H1 (cell line): ENCODE measurements around the gene MLF2. TPM values are rescaled to one million over a fixed set of nuclear protein-coding genes. Genes with fewer than 3 reads are reported as not detected.

Source experiments
- ASH2L ChIP-seq: fragments of 200-600, 300-600 bp; sonication (generic); IDR thresholded peaks from one replicate; pipeline ENCODE4 v1.7.1; 2017; ENCODE audit warnings: low read length
- CHD7 ChIP-seq: fragments of 300-600 bp; sonication (generic); IDR thresholded peaks from 2 replicates; pipeline ENCODE4 v1.7.1; 2012; ENCODE audit warnings: low read length, moderate library complexity, mild to moderate bottlenecking, inconsistent platforms; ENCODE audit not compliant: insufficient replicate concordance
- CTBP2 ChIP-seq: IDR thresholded peaks from 2 replicates; pipeline ENCODE4 v1.7.0; 2011; ENCODE audit warnings: borderline replicate concordance, mild to moderate bottlenecking, moderate library complexity, mixed read lengths, low read length; ENCODE audit not compliant: insufficient read depth, insufficient read length
- E2F6 ChIP-seq: IDR thresholded peaks from 2 replicates; pipeline ENCODE4 v1.6.1; 2012; ENCODE audit warnings: inconsistent platforms
- FOSL1 ChIP-seq: IDR thresholded peaks from 2 replicates; pipeline ENCODE4 v1.6.1; 2011; ENCODE audit warnings: mild to moderate bottlenecking, low read depth, low read length, moderate library complexity; ENCODE audit not compliant: insufficient read depth
- KDM5A ChIP-seq: fragments of 200-600 bp; IDR thresholded peaks from 2 replicates; pipeline ENCODE4 v1.7.1; 2012; ENCODE audit warnings: mild to moderate bottlenecking, low read length, inconsistent platforms, mixed read lengths
- MAX ChIP-seq: IDR thresholded peaks from 2 replicates; pipeline ENCODE4 v1.6.1; 2012; ENCODE audit warnings: inconsistent platforms
- NRF1 ChIP-seq: IDR thresholded peaks from 2 replicates; pipeline ENCODE4 v1.6.1; 2011; ENCODE audit warnings: mild to moderate bottlenecking, low read depth, low read length, improper control_type of control experiment
- RAD21 ChIP-seq, 2 experiments: IDR thresholded peaks in 1 of 2; conservative IDR thresholded peaks in 1 of 2; 2 replicates each; pipeline ENCODE4 v1.6.1; 2011; ENCODE audit warnings: low read depth in 2 of 2, low read length in 2 of 2, improper control_type of control experiment in 1 of 2, inconsistent platforms in 1 of 2, mild to moderate bottlenecking in 1 of 2, moderate library complexity in 1 of 2
- SP2 ChIP-seq: IDR thresholded peaks from 2 replicates; pipeline ENCODE4 v1.6.1; 2012; ENCODE audit warnings: mild to moderate bottlenecking, low read length, inconsistent platforms
- TBP ChIP-seq: IDR thresholded peaks from 2 replicates; pipeline ENCODE4 v1.6.1; 2011; ENCODE audit warnings: low read depth, low read length, improper control_type of control experiment
- polyA plus RNA-seq, 7 experiments: library from polyadenylated mRNA; depleted of rRNA in 3 of 7; stranded (reverse) in 5 of 7; unstranded in 2 of 7; fragments of >200 nt in 5 of 7; fragments of 200-250 nt in 2 of 7; gene quantifications; 1 replicate in 5 of 7; 2 replicates in 1 of 7; 4 replicates in 1 of 7; pipeline versions ENCODE4 v1.2.1 to v1.2.3, GENCODE V29; 2011 to 2013; ENCODE audit warnings: missing spikeins in 2 of 7, mixed read lengths in 2 of 7
- total RNA-seq: library from RNA; stranded (reverse); fragmentation: NEBNext Ultra II Directional; extraction: Animal tissue kit (Norgen Biotek cat#: 25700); gene quantifications from 2 replicates; pipeline ENCODE4 v1.2.1, GENCODE V29; 2021

Gene MLF2
- total and polyA plus RNA-seq, 2 of the 8 experiments (the other 6 are each of a cell fraction or from before 2014, with no cell fraction given): 229 to 401 TPM

- TF ChIP-seq CHD7 (no peak), ASH2L (no peak), KDM5A (no peak), NRF1 (no peak), E2F6 (no peak), SP2 (no peak), CTBP2 (no peak), FOSL1 (no peak), MAX (no peak), TBP (no peak), RAD21 (IDR thresholded peaks at IDR 0.05 in 1 of 2, conservative IDR thresholded peaks at IDR 0.05 in 1 of 2; ENCODE audit: low read depth in 2 of 2, low read length in 2 of 2) (no peak)
Measured at GRCh38 chr12:6736754-6737153, 16.2 kb downstream of the MLF2 start (continued).
